ENCODE data around the gene ZCCHC2. TPM values are rescaled to one million over a fixed set of nuclear protein-coding genes. Genes with fewer than 3 reads are reported as not detected.

Gene ZCCHC2
- total and polyA plus RNA-seq, 12 donors: 4.7 to 53.3 (median 18.0) TPM

DNA sequence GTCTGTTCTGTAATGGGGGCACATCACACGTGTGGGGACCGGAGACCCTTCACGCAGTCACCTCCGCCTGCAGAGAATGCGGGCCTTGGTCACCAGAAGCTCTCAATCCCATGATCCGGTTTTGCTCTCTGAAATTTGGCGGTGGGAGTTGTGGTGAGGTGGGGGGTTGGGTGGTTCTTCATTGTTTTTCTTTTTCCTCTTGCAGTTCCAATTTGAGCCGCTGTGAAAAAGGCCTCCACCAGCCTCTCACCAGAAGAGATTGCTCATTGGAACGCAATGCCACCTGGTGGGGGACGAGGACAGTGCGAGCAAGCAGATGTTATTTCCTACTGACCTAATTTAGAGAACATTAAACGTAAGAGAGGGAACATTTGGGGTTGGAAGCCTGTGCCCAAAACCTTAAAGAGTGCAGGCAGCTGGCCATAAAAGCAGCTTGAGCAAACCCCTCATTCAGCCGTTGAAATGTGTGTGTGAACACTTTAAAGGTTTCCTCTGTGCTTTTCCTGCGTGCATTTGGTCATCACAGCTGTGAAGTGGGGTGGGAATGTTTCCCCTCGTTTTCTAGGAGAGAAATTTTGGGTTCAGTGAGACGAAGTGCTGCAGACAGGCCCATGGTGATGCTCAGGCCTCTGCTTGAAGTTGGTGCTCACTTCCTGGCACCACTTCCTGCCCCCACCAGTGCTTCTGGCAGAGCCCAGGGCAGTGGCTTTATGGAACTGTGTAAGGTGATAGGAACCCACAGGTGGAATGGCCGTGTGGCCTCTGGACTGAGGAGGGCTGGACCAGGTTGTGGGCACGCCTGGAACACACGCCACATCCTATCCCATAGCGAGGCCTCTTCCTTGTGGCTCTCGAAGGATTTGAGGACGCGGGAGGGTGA, 61.7 kb downstream of the ZCCHC2 start:
- Histone ChIP-seq H3K4me3 (no peak overlapping the region), H3K36me3 (replicated peaks in 1 of 2) (peaks cover 0 to 4% of the 10 kb centered on the region in 2 donors), H3K9me3 (replicated peaks in 1 of 3) (no peaks in the 10 kb centered on the region), H3K27ac (no peak overlapping the region), H3K4me1 (replicated peaks in 1 of 2) (peaks cover 0 to 12% of the 10 kb centered on the region in 2 donors), H3K27me3 (no peaks in the 10 kb centered on the region)
- WGBS, 4 donors: 31 to 36% (median 35%) methylated on average over 23 of the region's 23 CpGs
- DNase-seq: peak; percentile 87 to 97 (median 93)
- intact Hi-C loops (cut with DNase I): loop anchor here (5.0 to 10.0 kb wide), 4 partner anchors 157 to 403 kb away; partner anchors contain the start of gene TNFRSF11A (in 1 of the 2)
- TF ChIP-seq CTCF (IDR thresholded peaks at IDR 0.05): peak; percentile 97 to 100 (median 99)
- TF ChIP-seq POLR2A (IDR thresholded peaks at IDR 0.05): no peak

- intact Hi-C loops (cut with DNase I): loop anchor here (5.0 to 10.0 kb wide), 4 partner anchors 158 to 402 kb away; partner anchors contain the start of gene TNFRSF11A (in 1 of the 2)
- Histone ChIP-seq H3K4me3 (peak overlapping the region in 1 of 4 donors; percentile 11), H3K4me1 (replicated peaks in 1 of 2) (peaks cover 0 to 12% of the 10 kb centered on the region in 2 donors), H3K9me3 (replicated peaks in 1 of 3) (no peaks in the 10 kb centered on the region), H3K27me3 (no peaks in the 10 kb centered on the region), H3K36me3 (replicated peaks in 1 of 2) (no peaks in the 10 kb centered on the region), H3K27ac (no peak overlapping the region)
- WGBS, 4 donors: 63 to 72% (median 67%) methylated on average over 14 to 16 of the region's 16 CpGs
- peak in 1 of 7 donors; percentile 49 for DNase-seq
- no peak for TF ChIP-seq POLR2A (IDR thresholded peaks at IDR 0.05)
- TF ChIP-seq CTCF (IDR thresholded peaks at IDR 0.05): no peak
Observed at GRCh38 chr18:62585274-62586150, 62.7 kb downstream of the ZCCHC2 start.

DNA sequence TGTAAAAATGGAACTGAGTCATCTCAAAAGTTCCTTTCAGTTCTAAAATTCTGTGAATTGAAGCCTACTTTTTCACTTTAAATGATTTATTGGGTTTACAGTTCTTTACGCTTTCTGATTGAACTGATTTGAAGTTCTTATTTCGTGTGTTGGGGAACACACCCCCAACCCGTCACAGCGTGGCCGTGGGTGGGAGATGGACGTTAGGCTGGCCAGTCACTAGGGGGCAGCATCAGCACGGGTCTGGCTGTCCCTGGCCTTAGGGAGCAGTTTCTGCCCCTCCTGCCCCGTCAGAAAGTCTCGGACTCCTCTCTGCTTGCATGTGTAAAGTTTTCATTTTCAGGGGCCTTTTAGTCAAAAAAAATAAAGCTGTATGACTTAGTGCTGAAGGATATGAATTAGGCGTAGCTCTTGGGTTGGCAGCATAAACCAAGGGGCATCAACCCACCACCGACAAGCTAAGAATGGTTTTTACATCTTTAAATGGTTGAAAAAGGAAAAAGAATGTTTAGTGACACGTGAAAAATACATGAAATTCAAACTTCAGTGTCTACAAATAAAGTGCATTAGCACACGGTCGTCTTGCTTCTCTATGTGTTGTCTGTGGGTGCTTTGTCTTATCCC, 63.4 kb downstream of the ZCCHC2 start:
- TF ChIP-seq POLR2A (IDR thresholded peaks at IDR 0.05) (no peak), CTCF (IDR thresholded peaks at IDR 0.05) (peak; percentile 73 to 87 (median 84))
- Histone ChIP-seq H3K4me3 (peak overlapping the region in 1 of 4 donors; percentile 11), H3K27me3 (no peaks in the 10 kb centered on the region), H3K4me1 (replicated peaks in 1 of 2) (peaks cover 0 to 12% of the 10 kb centered on the region in 2 donors), H3K27ac (no peak overlapping the region), H3K36me3 (replicated peaks in 1 of 2) (no peaks in the 10 kb centered on the region), H3K9me3 (replicated peaks in 1 of 3) (no peaks in the 10 kb centered on the region)
- DNase-seq: peak; percentile 73 to 82 (median 77)
- WGBS, 4 donors: 18 to 31% (median 22%) methylated on average over 14 of the region's 14 CpGs
- intact Hi-C loops (cut with DNase I): loop anchor here (5.0 to 10.0 kb wide), 4 partner anchors 159 to 401 kb away; partner anchors contain the start of gene TNFRSF11A (in 1 of the 2)
